Measurements from ENCODE around the gene HPRT1.

Gene HPRT1

GRCh38 chrX:134537179-134537955 is 77.4 kb downstream of the HPRT1 start:
- peak; percentile 89 for DNase-seq (ENCODE audit: low read depth)
- TF ChIP-seq CTCF (conservative IDR thresholded peaks at IDR 0.05; ENCODE audit: low read length) = no peak
- H3K4me3 ChIP-seq (ENCODE audit: low read length) = no peak overlapping the region

- H3K4me3 ChIP-seq (ENCODE audit: low read length) = no peak overlapping the region
- DNase-seq (ENCODE audit: low read depth) = no peak
- TF ChIP-seq CTCF (conservative IDR thresholded peaks at IDR 0.05; ENCODE audit: low read length) = no peak
These were observed 78.4 kb downstream of the HPRT1 start for GRCh38 chrX:134538316-134538715.

DNA sequence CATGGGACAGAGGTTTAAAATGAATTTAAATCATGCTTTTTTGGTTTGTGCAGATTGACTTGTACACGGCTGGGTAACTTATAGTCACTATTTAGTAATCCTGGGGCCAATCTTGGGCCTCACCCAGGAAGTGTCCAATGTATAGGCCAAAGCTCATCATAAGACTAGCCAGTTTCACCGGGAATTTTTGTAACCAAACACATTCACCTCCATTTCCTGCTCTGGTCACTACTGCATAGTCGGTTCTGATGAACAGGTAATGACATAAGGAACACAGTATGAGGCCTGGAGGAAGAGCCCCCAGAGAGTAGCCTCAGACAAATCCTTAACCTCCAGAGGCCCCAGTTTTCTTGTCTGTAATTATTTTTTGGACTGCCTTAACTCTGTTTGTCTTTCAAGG is 81.9 kb downstream of the HPRT1 start:
- no peak for TF ChIP-seq CTCF (conservative IDR thresholded peaks at IDR 0.05; ENCODE audit: low read length)
- DNase-seq (ENCODE audit: low read depth) = peak; percentile 25
- no peak overlapping the region for H3K4me3 ChIP-seq (ENCODE audit: low read length)

GRCh38 chrX:134542485-134542884 is 82.5 kb downstream of the HPRT1 start:
- TF ChIP-seq CTCF (conservative IDR thresholded peaks at IDR 0.05; ENCODE audit: low read length) = no peak
- peak; percentile 83 for DNase-seq (ENCODE audit: low read depth)
- no peak overlapping the region for H3K4me3 ChIP-seq (ENCODE audit: low read length)

GRCh38 chrX:134543288-134543687 is 83.3 kb downstream of the HPRT1 start:
- peak; percentile 55 for DNase-seq (ENCODE audit: low read depth)
- H3K4me3 ChIP-seq (ENCODE audit: low read length) = no peak overlapping the region
- no peak for TF ChIP-seq CTCF (conservative IDR thresholded peaks at IDR 0.05; ENCODE audit: low read length)

DNA sequence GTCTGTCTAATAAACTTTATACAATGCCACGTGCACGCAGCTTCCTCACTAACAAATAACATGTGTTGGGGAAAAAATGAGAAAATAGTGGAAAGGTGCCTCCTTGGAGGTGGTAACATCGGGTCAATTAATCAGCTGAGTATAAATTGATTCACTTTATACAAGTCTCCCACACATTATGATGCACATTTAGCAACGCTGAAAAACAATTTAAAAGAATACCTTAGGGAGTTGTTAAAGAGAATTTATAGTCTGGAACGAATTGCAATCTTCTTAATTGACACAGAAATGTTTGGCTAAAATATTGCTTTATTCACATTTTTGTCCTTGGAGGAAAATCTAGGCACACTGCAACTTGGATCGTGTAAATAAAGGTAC is 84.2 kb downstream of the HPRT1 start:
- H3K4me3 ChIP-seq (ENCODE audit: low read length) = no peak overlapping the region

More for the DNA sequence above, 84.2 kb downstream of the HPRT1 start:
- peak; percentile 50 for DNase-seq (ENCODE audit: low read depth)
- TF ChIP-seq CTCF (conservative IDR thresholded peaks at IDR 0.05; ENCODE audit: low read length) = no peak

All from AG10803 (cell line).